Right lobe of liver (tissue), 6 donors: ENCODE measurements around the gene FBL. TPM values are rescaled to one million over a fixed set of nuclear protein-coding genes. Genes with fewer than 3 reads are reported as not detected.

Source experiments
- ATAC-seq, 4 donors: fragments of 200-7000 bp; cut with Tn5 transposase; one replicate each; pipeline ENCODE4 v1.9.1; 2020; ENCODE audit warnings: mild to moderate bottlenecking in 4 of 4, moderate library complexity in 4 of 4
- DNase-seq, 3 donors: peaks; one replicate each; pipeline ENCODE4 v3.0.0-alpha.2; 2020
- H3K27ac ChIP-seq, 3 donors: fragments of 200-600 bp; one replicate each; pipeline ENCODE4 v1.8.0; 2022
- H3K27me3 ChIP-seq, 2 donors: fragments of 200-600 bp; one replicate each; pipeline ENCODE4 v1.8.0; 2022
- H3K36me3 ChIP-seq, 4 donors: fragments of 200-600 bp; sonication (generic) in 1 of 4; one replicate each; pipeline versions ENCODE4 v1.5.1 to v1.8.0; 2017 to 2022; ENCODE audit warnings: control low read depth in 1 of 4
- H3K4me1 ChIP-seq, 4 donors: fragments of 200-600 bp; sonication (generic) in 1 of 4; one replicate each; pipeline versions ENCODE4 v1.5.1 to v1.8.0; 2017 to 2022; ENCODE audit warnings: control low read depth in 1 of 4
- H3K4me3 ChIP-seq, 3 donors: fragments of 200-600 bp; one replicate each; pipeline ENCODE4 v1.8.0; 2022
- H3K9me3 ChIP-seq, 4 donors: fragments of 200-600 bp; sonication (generic) in 1 of 4; one replicate each; pipeline versions ENCODE4 v1.5.1 to v1.8.0; 2017 to 2022; ENCODE audit warnings: control low read depth in 1 of 4
- CTCF ChIP-seq, 4 donors: fragments of 200-600 bp in 3 of 4; fragments of 450-650 bp in 1 of 4; IDR thresholded peaks; one replicate each; pipeline versions ENCODE4 v1.5.1 to v1.8.0; 2016 to 2022; ENCODE audit warnings: antibody characterized with exemption in 4 of 4, mild to moderate bottlenecking in 2 of 4
- POLR2A ChIP-seq: fragments of 450-650 bp; IDR thresholded peaks from one replicate; pipeline ENCODE4 v1.6.1; 2017; ENCODE audit warnings: antibody characterized with exemption, mild to moderate bottlenecking
- WGBS: methylation state at CpG from one replicate; pipeline ENCODE4 v1.1.6; 2018; ENCODE audit warnings: low coverage, low lambda C conversion rate; ENCODE audit not compliant: insufficient coverage; ENCODE audit errors: missing lambda C conversion rate; 5-methylcytosine and 5-hydroxymethylcytosine counted together
- intact Hi-C, 2 donors: fragments of 100-400 bp; cut with DNase I; formaldehyde crosslinking; loops; one replicate each; pipeline versions ENCODE4 v1.11.2 to v1.14.1; 2022
- total RNA-seq, 6 experiments: library from RNA; depleted of rRNA in 2 of 6; stranded (reverse); fragments of >200 nt in 2 of 6; fragmentation: NEBNext Ultra II Directional in 3 of 6; extraction: Animal tissue kit (Norgen Biotek cat#: 25700) in 3 of 6; gene quantifications; one replicate each; pipeline versions ENCODE4 v1.1.0 to v1.2.4, GENCODE V29; 2016 to 2023
- donor health status: DM: no; HTN: yes; CAD: no.
- donor health status: DM: no; HTN: no; CAD: no.
- donor health status: DM: no; HTN: no; CAD: no.
- donor health status: DM: no; HTN: yes; CAD: no.
- donor health status: DM: no; HTN: yes; CAD: no.

The FBL gene
- total RNA-seq, 6 experiments from 2014 or later: 46.1 to 76.2 (median 51.4) TPM

DNA sequence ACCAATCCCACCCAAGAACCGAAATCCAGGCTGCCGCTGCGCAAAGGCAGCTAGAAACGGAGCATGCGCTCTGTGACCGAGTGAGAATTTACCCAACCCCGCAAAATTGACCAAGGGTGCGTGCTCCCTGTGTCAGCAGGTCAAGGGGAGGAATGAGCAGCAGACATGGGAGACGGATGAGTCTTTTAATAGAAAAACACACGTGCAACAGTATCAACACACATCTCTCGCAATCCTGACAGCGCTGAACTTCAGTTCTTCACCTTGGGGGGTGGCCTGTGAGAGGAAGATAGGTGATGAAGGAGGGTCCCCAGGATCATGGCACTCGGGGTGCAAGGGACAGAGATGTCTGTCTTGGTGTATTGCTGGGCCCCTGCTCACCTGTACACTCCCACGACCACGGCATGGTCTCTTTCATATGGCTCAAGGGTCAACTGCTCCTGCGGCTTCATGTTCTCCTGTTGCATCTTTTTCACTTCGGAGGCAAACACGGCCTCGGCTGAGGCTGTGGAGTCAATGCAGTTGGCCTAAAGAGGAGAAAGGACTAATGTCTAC, 11.8 kb downstream of the FBL start:
- intact Hi-C loops: no loop called here
- ATAC-seq (no peak), DNase-seq (no peak)
- TF ChIP-seq POLR2A: no peak
- no peaks in the 10 kb centered on the region for H3K27me3 ChIP-seq
- 31% methylated on average over 9 of the region's 19 CpGs for WGBS
- peak overlapping the region; percentile 89 to 100 (median 94) for H3K4me3 ChIP-seq
- peaks cover 0 to 56% (median 20%) of the 10 kb centered on the region in 4 donors for H3K36me3 ChIP-seq
- peaks cover 0 to 16% (median 3%) of the 10 kb centered on the region in 4 donors for H3K4me1 ChIP-seq
- no peaks in the 10 kb centered on the region for H3K9me3 ChIP-seq
- H3K27ac ChIP-seq: peak overlapping the region in 1 of 3 donors; percentile 52

GRCh38 chr19:39833464-39834286, 12.5 kb downstream of the FBL start, which contains the start of gene DYRK1B:
DYRK1B (minus strand) TSS chr19:39834162; CDS start chr19:39831867, 2,295 bp downstream.
- H3K4me3 ChIP-seq: peak within 1 kb of the TSS; percentile 89 to 100 (median 94)
- ATAC-seq: peak; percentile 92 to 95 (median 93)

GRCh38 chr19:39833160-39833463, 13.1 kb downstream of the FBL start:
- WGBS: 10% methylated on average over 2 of the region's 24 CpGs

More at GRCh38 chr19:39833464-39834286, 12.5 kb downstream of the FBL start, which contains the start of gene DYRK1B:
- H3K27ac ChIP-seq: peak within 1 kb of the TSS; percentile 44 to 73 (median 52)
- peaks cover 0 to 16% (median 3%) of the 10 kb centered on the region in 4 donors for H3K4me1 ChIP-seq
- H3K27me3 ChIP-seq: no peaks in the 10 kb centered on the region
- intact Hi-C loops: no loop called here
- H3K9me3 ChIP-seq: no peaks in the 10 kb centered on the region
- WGBS: 0% methylated on average over 3 of the region's 59 CpGs
- TF ChIP-seq CTCF (IDR thresholded peaks at IDR 0.05) (no peak), POLR2A (no peak)
- peak; percentile 98 to 99 (median 98) for DNase-seq
- H3K36me3 ChIP-seq: peaks cover 0 to 52% (median 17%) of the 10 kb centered on the region in 4 donors

DNA sequence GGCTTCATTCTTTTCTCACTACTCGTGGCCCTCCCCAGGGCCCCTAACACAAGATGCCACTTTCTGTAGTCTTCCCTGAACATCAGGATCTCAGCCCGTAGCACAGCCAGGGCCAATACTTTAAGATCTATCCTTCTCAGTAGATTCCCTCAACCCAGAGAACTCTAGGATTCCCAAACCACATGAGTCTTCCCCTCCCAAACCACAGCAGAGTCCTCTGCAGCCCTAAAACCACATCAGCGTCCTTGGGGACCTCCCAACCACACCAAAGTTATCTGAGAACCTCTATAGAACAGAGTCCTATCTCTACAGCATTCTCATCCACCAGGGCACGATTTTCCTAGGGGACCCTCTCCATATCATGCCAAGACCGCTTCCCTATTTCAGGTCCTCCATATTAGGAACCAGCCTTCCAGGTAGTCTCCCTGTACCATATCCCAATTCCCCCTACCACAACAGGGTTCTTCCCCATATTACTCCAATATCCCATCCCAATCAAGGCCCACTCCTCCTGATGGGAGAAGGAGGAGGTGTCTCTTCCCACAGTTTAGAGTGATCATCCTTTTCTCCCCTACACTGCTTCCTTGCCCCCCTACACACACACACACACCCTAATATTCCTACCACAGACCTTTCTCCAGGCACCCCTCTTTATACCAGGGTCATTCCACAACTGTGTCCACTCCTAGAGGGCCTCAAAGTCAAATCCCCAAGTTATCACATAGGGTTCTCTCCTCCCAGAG, 13.7 kb downstream of the FBL start:
- H3K27me3 ChIP-seq: no peaks in the 10 kb centered on the region
- H3K36me3 ChIP-seq: peaks cover 0 to 40% (median 9%) of the 10 kb centered on the region in 4 donors
- WGBS: 52% methylated on average over 3 of the region's 5 CpGs
- H3K27ac ChIP-seq: peak overlapping the region in 1 of 3 donors; percentile 73
- peak overlapping the region; percentile 89 to 100 (median 94) for H3K4me3 ChIP-seq
- H3K4me1 ChIP-seq: peaks cover 0 to 16% (median 3%) of the 10 kb centered on the region in 4 donors
- intact Hi-C loops: no loop called here
- no peak for TF ChIP-seq POLR2A
- no peak for TF ChIP-seq CTCF (IDR thresholded peaks at IDR 0.05)
- H3K9me3 ChIP-seq: no peaks in the 10 kb centered on the region
- no peak for DNase-seq
- ATAC-seq: no peak

More at GRCh38 chr19:39833160-39833463, 13.1 kb downstream of the FBL start:
- Histone ChIP-seq H3K4me1 (peaks cover 0 to 16% (median 3%) of the 10 kb centered on the region in 4 donors), H3K27me3 (no peaks in the 10 kb centered on the region), H3K4me3 (peak overlapping the region; percentile 89 to 100 (median 94)), H3K9me3 (no peaks in the 10 kb centered on the region), H3K36me3 (peaks cover 0 to 46% (median 14%) of the 10 kb centered on the region in 4 donors), H3K27ac (peak overlapping the region in 2 of 3 donors; percentile 44 to 73)
- no peak for DNase-seq
- no peak for ATAC-seq
- intact Hi-C loops: no loop called here
- TF ChIP-seq CTCF (IDR thresholded peaks at IDR 0.05): no peak
- no peak for TF ChIP-seq POLR2A
